ENCODE measurements around the gene CLDN3. TPM values are rescaled to one million over a fixed set of nuclear protein-coding genes. Genes with fewer than 3 reads are reported as not detected.

Gene CLDN3
- total RNA-seq, 1 donor from 2014 or later = not detected

- intact Hi-C loops (cut with micrococcal nuclease) = no loop called here
- Mint-ChIP-seq H3K9me3 (no peaks in the 10 kb centered on the region), H3K27me3 (ENCODE audit: low read depth) (peaks cover 3% of the 10 kb centered on the region), H3K4me1 (ENCODE audit: low read depth) (no peaks in the 10 kb centered on the region), H3K4me3 (ENCODE audit: low read depth) (no peak overlapping the region), H3K27ac (no peak overlapping the region), H3K36me3 (ENCODE audit: low read depth) (no peaks in the 10 kb centered on the region)
- DNase-seq (ENCODE audit: low spot score) = no peak
Observed at GRCh38 chr7:73762659-73762999, 7.4 kb downstream of the CLDN3 start.

DNA sequence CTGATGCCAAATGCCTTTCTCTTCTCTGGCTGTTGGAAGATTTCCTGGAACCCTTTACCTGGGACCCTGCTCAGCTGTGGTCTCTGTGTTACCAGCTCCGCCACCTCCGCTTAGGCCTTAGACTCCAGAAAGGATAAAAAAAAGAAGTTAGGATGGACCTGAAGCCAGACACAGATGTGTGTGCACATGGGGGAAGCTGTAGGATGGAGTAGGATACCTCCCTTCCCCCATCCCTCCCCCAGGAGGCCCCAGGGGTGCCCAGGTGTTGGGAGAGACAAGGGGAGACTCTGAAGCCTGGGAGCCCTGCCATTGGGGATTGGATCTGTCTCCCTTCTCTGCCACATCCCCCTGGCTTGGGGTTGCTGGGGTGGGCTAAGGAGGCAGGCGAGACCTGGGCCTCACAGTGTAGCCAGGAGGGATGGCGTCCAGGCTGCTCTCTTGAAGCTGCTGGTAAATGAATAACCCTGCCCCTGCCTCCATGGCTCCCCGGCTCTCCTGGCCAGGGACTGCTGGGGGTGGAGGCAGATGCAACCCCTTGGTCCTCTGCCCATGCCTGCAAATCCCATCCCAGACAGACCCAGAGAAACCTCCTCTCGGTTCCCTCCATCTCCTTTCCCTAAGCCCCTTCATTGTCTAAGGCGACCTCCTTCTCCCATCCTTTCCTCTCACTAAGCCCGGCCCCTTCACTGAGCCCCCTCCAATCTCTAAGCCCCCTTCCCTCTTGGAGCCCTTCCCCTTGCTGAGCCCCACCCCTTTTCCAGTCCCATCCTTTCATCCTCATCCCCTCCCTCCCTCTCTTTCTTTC lies 8.0 kb downstream of the CLDN3 start:
- no peak overlapping the region for H3K4me3 Mint-ChIP-seq (ENCODE audit: low read depth)
- H3K27ac Mint-ChIP-seq = no peak overlapping the region
- intact Hi-C loops (cut with micrococcal nuclease) = no loop called here
- no peak for DNase-seq (ENCODE audit: low spot score)
- no peaks in the 10 kb centered on the region for H3K4me1 Mint-ChIP-seq (ENCODE audit: low read depth)
- no peaks in the 10 kb centered on the region for H3K27me3 Mint-ChIP-seq (ENCODE audit: low read depth)
- no peaks in the 10 kb centered on the region for H3K36me3 Mint-ChIP-seq (ENCODE audit: low read depth)
- no peaks in the 10 kb centered on the region for H3K9me3 Mint-ChIP-seq

DNA sequence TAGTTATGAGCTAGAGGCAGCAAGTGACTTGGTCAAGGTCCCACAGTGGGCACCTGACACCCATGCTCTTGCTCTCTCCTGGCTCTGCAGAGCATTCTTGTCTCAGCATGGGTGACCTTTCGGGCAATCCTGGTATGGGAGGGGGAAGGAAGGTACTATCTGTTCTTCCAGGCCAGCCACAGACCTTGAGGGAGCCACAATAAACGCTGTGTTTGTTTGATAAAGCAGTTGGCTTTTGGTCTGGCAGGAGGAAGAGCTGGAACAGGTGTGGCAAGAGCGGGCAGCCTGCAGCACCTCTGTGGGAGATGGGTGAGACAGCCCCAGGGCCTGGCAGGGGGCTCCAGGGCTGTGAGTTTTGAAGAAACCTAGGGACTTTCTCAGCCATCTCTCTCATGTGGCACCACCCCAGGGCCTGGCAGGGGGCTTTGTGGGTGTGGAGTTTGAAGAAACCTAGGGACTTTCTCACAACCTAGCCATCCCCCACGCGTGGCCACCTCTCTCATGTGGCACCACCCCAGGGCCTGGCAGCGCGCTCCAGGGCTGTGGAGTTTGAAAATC lies 11.4 kb downstream of the CLDN3 start:
- Mint-ChIP-seq H3K27me3 (ENCODE audit: low read depth) (no peaks in the 10 kb centered on the region), H3K9me3 (no peaks in the 10 kb centered on the region), H3K4me1 (ENCODE audit: low read depth) (no peaks in the 10 kb centered on the region), H3K27ac (no peak overlapping the region), H3K36me3 (ENCODE audit: low read depth) (no peaks in the 10 kb centered on the region), H3K4me3 (ENCODE audit: low read depth) (no peak overlapping the region)
- DNase-seq (ENCODE audit: low spot score) = no peak
- intact Hi-C loops (cut with micrococcal nuclease) = no loop called here

GRCh38 chr7:73749931-73750776 lies 19.9 kb downstream of the CLDN3 start:
- intact Hi-C loops (cut with micrococcal nuclease) = no loop called here
- H3K4me3 Mint-ChIP-seq (ENCODE audit: low read depth) = no peak overlapping the region
- H3K27me3 Mint-ChIP-seq (ENCODE audit: low read depth) = peaks cover 3% of the 10 kb centered on the region
- no peak for DNase-seq (ENCODE audit: low spot score)
- no peak overlapping the region for H3K27ac Mint-ChIP-seq
- H3K36me3 Mint-ChIP-seq (ENCODE audit: low read depth) = no peaks in the 10 kb centered on the region
- no peaks in the 10 kb centered on the region for H3K4me1 Mint-ChIP-seq (ENCODE audit: low read depth)
- no peaks in the 10 kb centered on the region for H3K9me3 Mint-ChIP-seq

DNA sequence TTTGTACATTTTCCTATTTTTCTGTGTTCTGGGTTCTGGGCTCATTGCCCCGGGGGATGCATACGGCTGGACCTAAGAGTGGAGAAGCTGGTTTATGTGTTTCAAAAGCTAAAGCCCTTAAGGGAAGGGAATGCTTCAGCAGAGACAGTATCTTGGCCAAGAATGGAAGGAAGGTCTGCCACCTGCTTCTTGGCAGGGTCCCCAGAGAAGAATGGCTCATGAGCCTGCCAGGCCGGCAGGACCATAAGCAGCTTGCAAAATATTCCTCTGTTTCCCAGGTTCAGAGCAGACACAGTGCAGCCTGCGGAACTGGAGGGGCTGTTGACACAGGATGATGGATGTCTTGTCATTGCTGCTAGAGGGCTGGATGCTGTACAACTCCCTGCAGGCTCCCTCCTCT lies 23.7 kb downstream of the CLDN3 start:
- H3K9me3 Mint-ChIP-seq = no peaks in the 10 kb centered on the region
- peaks cover 6% of the 10 kb centered on the region for H3K27me3 Mint-ChIP-seq (ENCODE audit: low read depth)

GRCh38 chr7:73742753-73743641 lies 27.1 kb downstream of the CLDN3 start:
- Mint-ChIP-seq H3K36me3 (ENCODE audit: low read depth) (no peaks in the 10 kb centered on the region), H3K4me1 (ENCODE audit: low read depth) (peaks cover 2% of the 10 kb centered on the region), H3K27ac (no peak overlapping the region), H3K27me3 (ENCODE audit: low read depth) (peaks cover 3% of the 10 kb centered on the region), H3K4me3 (ENCODE audit: low read depth) (no peak overlapping the region), H3K9me3 (no peaks in the 10 kb centered on the region)
- intact Hi-C loops (cut with micrococcal nuclease) = no loop called here
- DNase-seq (ENCODE audit: low spot score) = no peak

More for the DNA sequence above, 23.7 kb downstream of the CLDN3 start:
- Mint-ChIP-seq H3K4me3 (ENCODE audit: low read depth) (no peak overlapping the region), H3K4me1 (ENCODE audit: low read depth) (no peaks in the 10 kb centered on the region), H3K36me3 (ENCODE audit: low read depth) (no peaks in the 10 kb centered on the region), H3K27ac (no peak overlapping the region)
- intact Hi-C loops (cut with micrococcal nuclease) = no loop called here
- DNase-seq (ENCODE audit: low spot score) = no peak

- no peaks in the 10 kb centered on the region for H3K9me3 Mint-ChIP-seq
- no peak for DNase-seq (ENCODE audit: low spot score)
- no peak overlapping the region for H3K4me3 Mint-ChIP-seq (ENCODE audit: low read depth)
- no peak overlapping the region for H3K27ac Mint-ChIP-seq
- no peaks in the 10 kb centered on the region for H3K36me3 Mint-ChIP-seq (ENCODE audit: low read depth)
- H3K4me1 Mint-ChIP-seq (ENCODE audit: low read depth) = peaks cover 5% of the 10 kb centered on the region
- intact Hi-C loops (cut with micrococcal nuclease) = no loop called here
- H3K27me3 Mint-ChIP-seq (ENCODE audit: low read depth) = peaks cover 3% of the 10 kb centered on the region
Observed at GRCh38 chr7:73742338-73742752, 27.7 kb downstream of the CLDN3 start.

DNA sequence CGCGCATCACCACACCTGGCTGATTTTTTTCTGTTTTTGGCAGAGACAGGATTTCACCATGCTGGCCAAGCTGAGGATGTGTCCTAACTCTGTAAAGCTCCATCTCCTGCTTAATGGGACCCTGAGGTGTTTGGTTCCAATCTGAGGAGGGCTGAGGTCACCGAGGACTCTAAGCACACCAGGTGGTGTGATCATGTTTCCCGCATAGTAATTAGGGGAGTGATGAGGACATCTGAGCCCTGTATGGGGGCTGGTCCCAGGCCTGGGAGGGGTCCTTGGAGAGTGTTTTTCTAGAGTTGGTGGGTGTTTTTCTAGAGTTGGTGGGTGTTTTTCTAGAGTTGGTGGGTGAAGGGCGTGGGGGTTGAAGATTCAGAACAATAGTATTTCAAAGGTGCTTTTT lies 28.5 kb downstream of the CLDN3 start:
- intact Hi-C loops (cut with micrococcal nuclease) = no loop called here
- Mint-ChIP-seq H3K4me1 (ENCODE audit: low read depth) (peaks cover 5% of the 10 kb centered on the region), H3K4me3 (ENCODE audit: low read depth) (no peak overlapping the region), H3K27me3 (ENCODE audit: low read depth) (peaks cover 3% of the 10 kb centered on the region), H3K9me3 (no peaks in the 10 kb centered on the region), H3K36me3 (ENCODE audit: low read depth) (peaks cover 2% of the 10 kb centered on the region), H3K27ac (no peak overlapping the region)
- DNase-seq (ENCODE audit: low spot score) = no peak

DNA sequence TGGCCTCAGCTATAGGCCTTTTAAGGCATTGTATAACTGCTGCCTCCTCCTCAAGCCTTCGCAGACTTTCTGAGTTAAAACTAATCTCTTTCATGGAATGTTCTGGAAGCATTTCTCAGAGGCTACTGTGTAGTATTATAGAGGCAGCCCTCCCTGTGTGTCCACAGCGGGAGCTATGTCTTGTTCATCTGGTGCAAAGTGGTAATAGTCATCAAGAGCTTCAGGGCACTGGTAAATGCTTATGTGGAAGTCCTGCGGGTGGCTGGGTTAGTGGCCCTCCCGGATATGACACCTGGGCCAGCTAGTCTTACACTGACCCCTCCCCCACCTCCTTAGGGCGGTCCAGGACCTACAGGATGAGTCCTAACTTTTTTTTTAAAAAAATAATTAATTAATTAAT lies 29.3 kb downstream of the CLDN3 start:
- H3K4me1 Mint-ChIP-seq (ENCODE audit: low read depth) = peaks cover 5% of the 10 kb centered on the region
- intact Hi-C loops (cut with micrococcal nuclease) = no loop called here
- H3K4me3 Mint-ChIP-seq (ENCODE audit: low read depth) = peak overlapping the region; percentile 33
- no peak overlapping the region for H3K27ac Mint-ChIP-seq
- no peak for DNase-seq (ENCODE audit: low spot score)
- peaks cover 3% of the 10 kb centered on the region for H3K27me3 Mint-ChIP-seq (ENCODE audit: low read depth)
- H3K36me3 Mint-ChIP-seq (ENCODE audit: low read depth) = peaks cover 6% of the 10 kb centered on the region
- no peaks in the 10 kb centered on the region for H3K9me3 Mint-ChIP-seq

DNA sequence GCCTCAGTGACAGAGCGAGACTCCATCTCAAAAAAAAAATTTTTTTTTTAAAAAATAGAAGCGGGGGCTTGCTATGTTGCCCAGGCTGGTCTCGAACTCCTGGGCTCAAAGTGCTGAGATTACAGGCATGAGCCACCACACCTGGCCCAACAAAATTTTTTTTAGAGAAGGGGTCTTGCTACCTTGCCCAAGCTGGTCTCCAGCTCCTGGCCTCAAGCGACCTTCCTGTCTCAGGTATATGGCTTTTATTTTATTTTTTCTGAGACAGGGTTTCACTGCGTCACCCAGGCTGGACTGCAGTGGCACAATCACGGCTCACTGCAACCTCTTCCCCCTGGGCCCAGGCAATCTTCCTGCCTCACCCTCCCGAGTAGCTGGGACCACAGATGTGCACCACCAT lies 29.9 kb downstream of the CLDN3 start:
- H3K9me3 Mint-ChIP-seq = no peaks in the 10 kb centered on the region
- peak overlapping the region; percentile 33 for H3K4me3 Mint-ChIP-seq (ENCODE audit: low read depth)
- H3K4me1 Mint-ChIP-seq (ENCODE audit: low read depth) = peaks cover 5% of the 10 kb centered on the region
- DNase-seq (ENCODE audit: low spot score) = no peak
- H3K27ac Mint-ChIP-seq = no peak overlapping the region
- intact Hi-C loops (cut with micrococcal nuclease) = no loop called here
- H3K36me3 Mint-ChIP-seq (ENCODE audit: low read depth) = peaks cover 6% of the 10 kb centered on the region
- peaks cover 3% of the 10 kb centered on the region for H3K27me3 Mint-ChIP-seq (ENCODE audit: low read depth)

DNA sequence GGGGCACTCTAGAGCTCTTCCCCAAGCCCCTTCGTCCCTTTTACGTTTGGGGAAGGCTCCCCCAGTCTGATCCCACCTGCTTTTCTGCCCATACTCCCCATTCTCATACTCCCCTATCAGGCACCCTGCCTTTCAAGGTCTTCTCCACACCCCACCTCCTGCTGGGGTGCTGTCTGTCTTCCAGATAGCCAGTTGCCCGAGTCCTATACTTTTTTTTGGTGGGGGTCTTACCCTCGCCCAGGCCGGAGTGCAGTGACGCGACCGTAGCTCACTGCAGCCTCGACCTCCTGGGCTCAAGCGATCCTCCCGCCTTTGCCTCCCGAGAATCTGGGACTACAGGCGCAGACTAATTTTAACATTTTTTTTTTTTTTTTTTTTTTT lies 30.7 kb downstream of the CLDN3 start:
- peaks cover 6% of the 10 kb centered on the region for H3K36me3 Mint-ChIP-seq (ENCODE audit: low read depth)
- H3K4me3 Mint-ChIP-seq (ENCODE audit: low read depth) = peak overlapping the region; percentile 93
- DNase-seq (ENCODE audit: low spot score) = no peak
- H3K27ac Mint-ChIP-seq = peak overlapping the region; percentile 71
- peaks cover 10% of the 10 kb centered on the region for H3K4me1 Mint-ChIP-seq (ENCODE audit: low read depth)
- intact Hi-C loops (cut with micrococcal nuclease) = loop anchor here (2.0 kb wide), 1 partner anchor 343 kb away; the partner anchor contains the start of gene LIMK1
- peaks cover 3% of the 10 kb centered on the region for H3K27me3 Mint-ChIP-seq (ENCODE audit: low read depth)
- H3K9me3 Mint-ChIP-seq = no peaks in the 10 kb centered on the region

Data from activated T-helper 2 cell treated with anti-CD3 and anti-CD28 coated beads, Interferon-gamma antibody, Interleukin-2, Interleukin-4, amounts not matched to agents 10 μg/mL and 5 μg/mL and 100 μg/mL, durations not matched to agents 14 hours and 24 hours and 36 hours (primary cell).